Ammon's horn (tissue), 1 donor: ENCODE measurements around the gene PUS3.
A peak's percentile ranks its signal among the peaks of the same experiment; 100 is the strongest.
"Not testable (repeated sequence)": the region's sequence is repeated elsewhere in the genome, so short reads cannot be mapped to it uniquely, and the experiment has no call there.

ENCODE experiments used
- DNase-seq: peaks from one replicate; pipeline ENCODE4 v3.0.0-alpha.2; 2016; ENCODE audit warnings: low spot score

PUS3 gene

DNA sequence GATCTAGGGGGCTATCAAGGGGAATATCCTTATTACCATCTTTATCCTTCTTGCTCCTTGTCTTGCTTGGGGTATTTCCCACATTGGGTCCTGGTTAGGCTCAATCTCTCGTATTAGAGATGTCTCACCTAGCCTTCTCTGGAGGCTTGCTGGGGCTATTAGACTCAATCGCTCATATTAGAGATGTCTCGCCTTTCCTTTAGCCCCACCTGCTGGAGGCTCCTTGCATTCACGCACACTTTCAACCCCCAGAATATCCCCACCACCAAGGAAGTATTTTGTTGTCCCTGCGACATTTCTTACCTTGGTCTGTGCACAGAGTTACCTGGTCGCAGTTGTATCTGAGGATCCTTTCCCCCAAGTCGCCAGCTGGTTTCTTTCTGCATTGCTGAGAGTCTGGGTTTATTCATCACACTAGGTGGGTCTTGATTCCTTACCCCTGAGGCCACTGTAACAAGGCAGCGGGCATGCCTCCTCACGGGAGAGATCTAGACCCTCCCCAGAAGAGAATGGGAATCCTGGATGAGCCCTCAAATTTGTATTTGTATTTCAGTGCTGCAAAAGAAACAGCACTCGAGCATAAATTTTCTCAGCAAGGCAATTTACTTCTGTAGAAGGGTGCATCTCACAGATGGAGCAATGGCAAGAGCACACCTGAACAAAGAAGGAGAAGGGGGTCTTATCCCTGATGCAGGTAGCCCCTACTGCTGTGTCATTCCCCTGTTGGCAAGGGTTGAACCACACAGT lies 31.4 kb downstream of the PUS3 start:
- peak; percentile 14 for DNase-seq

DNA sequence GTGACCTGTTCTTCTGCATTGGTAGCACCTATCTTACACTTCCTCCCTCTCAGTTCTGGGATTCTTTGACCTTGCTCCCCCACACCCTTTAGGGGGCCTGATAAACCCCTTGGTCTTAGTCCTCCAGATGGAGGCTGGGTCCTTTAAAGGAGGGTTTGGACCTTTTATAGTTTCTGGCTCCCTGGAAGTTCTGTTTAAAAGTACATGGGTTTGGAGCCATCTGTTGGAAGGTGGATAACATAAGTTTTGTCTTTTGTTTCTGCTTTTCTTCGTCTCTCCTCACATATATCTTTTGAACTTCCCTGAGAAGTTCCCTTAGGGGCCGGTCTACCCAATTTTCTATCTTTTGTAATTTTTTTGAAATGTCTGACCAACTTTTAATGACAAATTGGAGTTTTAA lies 33.5 kb downstream of the PUS3 start:
- no peak for DNase-seq

GRCh38 chr11:125865354-125865753 lies 37.7 kb downstream of the PUS3 start:
- not testable (repeated sequence) for DNase-seq

DNA sequence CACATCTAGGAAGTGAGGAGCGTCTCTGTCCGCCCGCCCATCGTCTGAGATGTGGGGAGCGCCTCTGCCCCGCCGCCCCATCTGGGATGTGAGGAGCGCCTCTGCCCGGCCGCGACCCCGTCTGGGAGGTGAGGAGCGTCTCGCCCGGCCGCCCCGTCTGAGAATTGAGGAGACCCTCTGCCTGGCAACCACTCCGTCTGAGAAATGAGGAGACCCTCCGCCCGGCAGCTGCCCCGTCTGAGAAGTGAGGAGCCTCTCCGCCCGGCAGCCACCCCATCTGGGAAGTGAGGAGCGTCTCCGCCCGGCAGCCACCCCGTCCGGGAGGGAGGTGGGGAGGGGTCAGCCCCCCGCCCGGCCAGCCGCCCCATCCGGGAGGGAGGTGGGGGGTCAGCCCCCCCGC lies 40.2 kb downstream of the PUS3 start:
- DNase-seq = not testable (repeated sequence)

GRCh38 chr11:125857670-125858069 lies 45.3 kb downstream of the PUS3 start:
- DNase-seq = not testable (repeated sequence)

DNA sequence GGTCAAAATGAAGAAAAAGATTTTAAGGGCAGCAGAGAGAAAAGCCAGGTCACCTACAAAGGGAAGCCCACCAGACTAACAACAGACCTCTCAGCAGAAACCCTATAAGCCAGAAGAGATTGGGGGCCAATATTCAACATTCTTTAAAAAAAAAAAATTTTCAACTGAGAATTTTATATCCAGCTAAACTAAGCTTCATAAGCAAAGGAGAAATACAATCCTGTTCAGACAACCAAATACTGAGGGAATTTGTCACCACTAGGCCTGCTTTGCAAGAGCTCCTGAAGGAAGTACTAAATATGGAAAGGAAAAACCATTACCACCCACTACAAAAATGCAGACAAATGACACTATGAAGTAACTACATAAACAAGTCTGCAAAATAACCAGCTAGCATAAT lies 56.8 kb downstream of the PUS3 start:
- no peak for DNase-seq
